ENCODE data around the gene PROM1. TPM values are rescaled to one million over a fixed set of nuclear protein-coding genes. Genes with fewer than 3 reads are reported as not detected.

Gene PROM1
- total and polyA plus RNA-seq, 9 of the 15 experiments (the other 6 are each of a cell fraction or from before 2014, with no cell fraction given): 0.05 TPM; not detected in 8

DNA sequence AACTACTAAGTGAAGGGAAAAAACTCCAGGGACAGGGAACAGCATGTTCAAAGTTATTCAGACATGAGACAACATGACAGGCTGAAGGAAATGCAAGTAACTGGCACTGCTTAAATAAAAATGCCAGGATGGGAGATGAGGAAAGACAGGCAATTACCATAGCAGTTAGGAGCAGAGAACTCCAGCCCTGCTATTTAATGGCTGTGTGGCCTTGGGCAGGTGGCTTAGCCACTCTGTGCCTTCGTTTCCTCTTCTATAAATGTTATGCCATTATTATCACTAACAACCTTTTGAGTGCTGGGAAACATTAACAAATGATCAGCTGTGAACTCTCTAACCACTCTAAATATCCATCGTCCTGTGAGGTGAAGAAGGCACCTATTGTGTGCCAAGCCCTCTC is 32.7 kb downstream of the PROM1 start:
- Histone ChIP-seq H3K4me2 (ENCODE audit: insufficient read depth, low read length) (no peak overlapping the region), H3K9me1 (ENCODE audit: control insufficient read depth, insufficient read depth, low read length) (no peaks in the 10 kb centered on the region), H3K9me3 (replicated peaks; ENCODE audit: control insufficient read depth, insufficient read depth, low read depth, low read length) (no peaks in the 10 kb centered on the region), H4K20me1 (replicated peaks; ENCODE audit: control insufficient read depth, insufficient read depth, low read length) (no peaks in the 10 kb centered on the region), H3K36me3 (ENCODE audit: control insufficient read depth, insufficient read depth, low read length) (no peaks in the 10 kb centered on the region), H2AFZ (ENCODE audit: low read depth, low read length) (no peak overlapping the region), H3K27ac (ENCODE audit: extremely low read depth, low read depth, low read length) (no peak overlapping the region), H3K79me2 (ENCODE audit: control insufficient read depth, insufficient read depth, low read length) (no peaks in the 10 kb centered on the region), H3K9ac (ENCODE audit: insufficient read depth in 1 of 2, low read depth in 2 of 2, low read length in 2 of 2) (no peak overlapping the region), H3K27me3 (ENCODE audit: control insufficient read depth in 2 of 2, insufficient read depth in 2 of 2, low read length in 2 of 2) (peaks cover 24 to 35% of the 10 kb centered on the region in 2 experiments), H3K4me1 (replicated peaks in 1 of 2; ENCODE audit: control insufficient read depth in 2 of 2, insufficient read depth in 2 of 2, low read length in 2 of 2) (no peaks in the 10 kb centered on the region), H3K4me3 (no peak overlapping the region)
- no peak for FAIRE-seq
- ChIA-PET POLR2A (interaction anchor here (0.6 kb wide), 1 partner anchor 435 kb away, joined by 3 read pairs; no protein-coding TSS in a partner anchor), CTCF (ENCODE audit: low intra/inter-chr PET ratio) (interaction anchor here (0.5 kb wide), 1 partner anchor 347 kb away, joined by 3 read pairs; no protein-coding TSS in a partner anchor)
- no peak for ATAC-seq
- intact Hi-C loops (cut with micrococcal nuclease) (no loop called here), in situ Hi-C loops (cut with MboI) (no loop called here)
- no peak for DNase-seq (ENCODE audit: extremely low read depth in 1 of 4, low spot score in 3 of 4)
- WGBS (ENCODE audit: insufficient coverage, low coverage, missing lambda C conversion rate): 3% methylated on average over 2 of the region's 2 CpGs
- peak; percentile 77 for TF ChIP-seq RBM25 (IDR thresholded peaks at IDR 0.05; ENCODE audit: low read depth, low read length, severe bottlenecking)
- no peak for TF ChIP-seq C11orf30 (IDR thresholded peaks at IDR 0.05; ENCODE audit: low read depth)
- TF ChIP-seq DDX20 (tag; IDR thresholded peaks at IDR 0.05; ENCODE audit: low read depth): no peak
- TF ChIP-seq, protein P1, sequence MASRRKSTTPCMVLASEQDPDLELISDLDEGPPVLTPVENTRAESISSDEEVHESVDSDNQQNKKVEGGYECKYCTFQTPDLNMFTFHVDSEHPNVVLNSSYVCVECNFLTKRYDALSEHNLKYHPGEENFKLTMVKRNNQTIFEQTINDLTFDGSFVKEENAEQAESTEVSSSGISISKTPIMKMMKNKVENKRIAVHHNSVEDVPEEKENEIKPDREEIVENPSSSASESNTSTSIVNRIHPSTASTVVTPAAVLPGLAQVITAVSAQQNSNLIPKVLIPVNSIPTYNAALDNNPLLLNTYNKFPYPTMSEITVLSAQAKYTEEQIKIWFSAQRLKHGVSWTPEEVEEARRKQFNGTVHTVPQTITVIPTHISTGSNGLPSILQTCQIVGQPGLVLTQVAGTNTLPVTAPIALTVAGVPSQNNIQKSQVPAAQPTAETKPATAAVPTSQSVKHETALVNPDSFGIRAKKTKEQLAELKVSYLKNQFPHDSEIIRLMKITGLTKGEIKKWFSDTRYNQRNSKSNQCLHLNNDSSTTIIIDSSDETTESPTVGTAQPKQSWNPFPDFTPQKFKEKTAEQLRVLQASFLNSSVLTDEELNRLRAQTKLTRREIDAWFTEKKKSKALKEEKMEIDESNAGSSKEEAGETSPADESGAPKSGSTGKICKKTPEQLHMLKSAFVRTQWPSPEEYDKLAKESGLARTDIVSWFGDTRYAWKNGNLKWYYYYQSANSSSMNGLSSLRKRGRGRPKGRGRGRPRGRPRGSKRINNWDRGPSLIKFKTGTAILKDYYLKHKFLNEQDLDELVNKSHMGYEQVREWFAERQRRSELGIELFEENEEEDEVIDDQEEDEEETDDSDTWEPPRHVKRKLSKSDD (conservative IDR thresholded peaks at IDR 0.05; ENCODE audit: low read length): no peak
- TF ChIP-seq ZFPM2 (CRISPR knock-in tag; IDR thresholded peaks at IDR 0.05): no peak
- TF ChIP-seq E2F3 (CRISPR knock-in tag; IDR thresholded peaks at IDR 0.05): no peak
- TF ChIP-seq, protein P2, sequence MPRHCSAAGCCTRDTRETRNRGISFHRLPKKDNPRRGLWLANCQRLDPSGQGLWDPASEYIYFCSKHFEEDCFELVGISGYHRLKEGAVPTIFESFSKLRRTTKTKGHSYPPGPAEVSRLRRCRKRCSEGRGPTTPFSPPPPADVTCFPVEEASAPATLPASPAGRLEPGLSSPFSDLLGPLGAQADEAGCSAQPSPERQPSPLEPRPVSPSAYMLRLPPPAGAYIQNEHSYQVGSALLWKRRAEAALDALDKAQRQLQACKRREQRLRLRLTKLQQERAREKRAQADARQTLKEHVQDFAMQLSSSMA (CRISPR knock-in tag; IDR thresholded peaks at IDR 0.05): no peak
- TF ChIP-seq ZFP36 (IDR thresholded peaks at IDR 0.05; ENCODE audit: low read depth, low read length, partially characterized antibody): peak; percentile 52
- TF ChIP-seq CEBPB (tag; IDR thresholded peaks at IDR 0.05): no peak
- BruUV-seq (replicated peaks): no TSS peak

Measured in K562 (cell line).